DOHH2 (cell line): Measurements from ENCODE around the gene BCO2.

ENCODE experiments used
- H3F3A ChIP-seq: fragments of 200-600 bp; sonication (generic), shearing (Covaris generic); 2 replicates; pipeline ENCODE4 v1.6.0; 2016; ENCODE audit warnings: antibody characterized with exemption, mild to moderate bottlenecking; ENCODE audit not compliant: control insufficient read depth, insufficient read depth
- H3K27ac ChIP-seq: fragments of 200-600 bp; sonication (generic); 2 replicates; pipeline ENCODE4 v1.5.1; 2014; ENCODE audit warnings: low read depth, mild to moderate bottlenecking, low read length, moderate library complexity
- H3K27me3 ChIP-seq: fragments of 200-600 bp; sonication (generic); 2 replicates; pipeline ENCODE4 v1.6.1; 2014; ENCODE audit warnings: mild to moderate bottlenecking, low read length, mixed read lengths; ENCODE audit not compliant: control insufficient read depth
- H3K36me3 ChIP-seq: fragments of 200-600 bp; sonication (generic); 2 replicates; pipeline ENCODE4 v1.6.1; 2014; ENCODE audit warnings: mild to moderate bottlenecking, low read length, moderate library complexity, mixed read lengths; ENCODE audit not compliant: control insufficient read depth
- H3K4me1 ChIP-seq: fragments of 200-600 bp; sonication (generic); 2 replicates; pipeline ENCODE4 v1.6.1; 2014; ENCODE audit warnings: mild to moderate bottlenecking, low read length, mixed read lengths; ENCODE audit not compliant: control insufficient read depth
- H3K4me2 ChIP-seq: fragments of 200-600 bp; sonication (generic); 2 replicates; pipeline ENCODE4 v1.6.0; 2014; ENCODE audit warnings: mild to moderate bottlenecking, low read length, moderate library complexity
- H3K4me3 ChIP-seq: fragments of 200-600 bp; sonication (generic); 2 replicates; pipeline ENCODE4 v1.5.1; 2014; ENCODE audit warnings: mild to moderate bottlenecking, low read length, mixed read lengths
- H3K79me2 ChIP-seq: fragments of 200-600 bp; sonication (generic); 2 replicates; pipeline ENCODE4 v1.6.1; 2014; ENCODE audit warnings: mild to moderate bottlenecking, low read length, mixed read lengths; ENCODE audit not compliant: control insufficient read depth
- H3K9me2 ChIP-seq: fragments of 200-600 bp; sonication (generic); replicated peaks from 2 replicates; pipeline ENCODE4 v1.6.1; 2014; ENCODE audit warnings: mild to moderate bottlenecking, low read length, mixed read lengths; ENCODE audit not compliant: control insufficient read depth
- H3K9me3 ChIP-seq: fragments of 200-600 bp; sonication (generic); 2 replicates; pipeline ENCODE4 v1.6.1; 2014; ENCODE audit warnings: antibody characterized with exemption, low read length, mixed read lengths; ENCODE audit not compliant: control insufficient read depth, insufficient read depth
- H4K20me1 ChIP-seq: fragments of 200-600 bp; sonication (generic); 2 replicates; pipeline ENCODE4 v1.6.0; 2014; ENCODE audit warnings: low read depth, mild to moderate bottlenecking, antibody characterized with exemption, low read length, moderate library complexity; ENCODE audit not compliant: control insufficient read depth, insufficient read depth
- EZH2phosphoT487 ChIP-seq: fragments of 200-600 bp; sonication (generic); IDR thresholded peaks from 2 replicates; pipeline ENCODE4 v1.6.1; 2017; ENCODE audit warnings: borderline replicate concordance, mild to moderate bottlenecking, antibody characterized with exemption, low read length, moderate library complexity, mixed read lengths
- TF ChIP-seq, protein P1 (sequence below): fragments of 200-600 bp; sonication (generic); IDR thresholded peaks from one replicate; pipeline ENCODE4 v1.5.1; 2014; ENCODE audit warnings: antibody characterized with exemption, mild to moderate bottlenecking, low read depth, low read length; ENCODE audit not compliant: poor library complexity, severe bottlenecking

Gene BCO2

DNA sequence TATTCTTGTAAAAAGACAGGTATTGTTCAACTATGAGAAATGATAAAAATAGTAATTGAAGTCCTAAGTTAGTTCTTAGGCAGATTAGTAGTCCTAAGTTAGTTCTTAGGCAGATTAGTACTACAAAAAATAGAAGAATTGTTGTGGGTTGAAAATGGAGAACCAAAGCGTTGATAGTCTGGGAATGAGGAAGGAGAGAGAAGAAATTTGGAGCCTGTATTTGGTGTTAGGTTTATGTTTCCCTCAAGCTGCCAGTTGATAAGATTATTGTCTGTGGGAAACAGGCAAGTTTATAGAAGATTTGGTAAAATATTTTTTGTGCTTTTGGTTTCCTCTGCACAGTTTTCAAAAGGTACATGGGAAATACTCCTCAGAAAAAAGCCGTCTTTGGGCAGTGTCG lies 3.6 kb downstream of the BCO2 start:
- no peaks in the 10 kb centered on the region for H3K9me3 ChIP-seq
- no peaks in the 10 kb centered on the region for H3K9me2 ChIP-seq
- no peaks in the 10 kb centered on the region for H3F3A ChIP-seq
- no peak overlapping the region for H3K4me2 ChIP-seq
- peaks cover 6% of the 10 kb centered on the region for H3K27me3 ChIP-seq
- no peaks in the 10 kb centered on the region for H3K79me2 ChIP-seq
- TF ChIP-seq, protein P1, sequence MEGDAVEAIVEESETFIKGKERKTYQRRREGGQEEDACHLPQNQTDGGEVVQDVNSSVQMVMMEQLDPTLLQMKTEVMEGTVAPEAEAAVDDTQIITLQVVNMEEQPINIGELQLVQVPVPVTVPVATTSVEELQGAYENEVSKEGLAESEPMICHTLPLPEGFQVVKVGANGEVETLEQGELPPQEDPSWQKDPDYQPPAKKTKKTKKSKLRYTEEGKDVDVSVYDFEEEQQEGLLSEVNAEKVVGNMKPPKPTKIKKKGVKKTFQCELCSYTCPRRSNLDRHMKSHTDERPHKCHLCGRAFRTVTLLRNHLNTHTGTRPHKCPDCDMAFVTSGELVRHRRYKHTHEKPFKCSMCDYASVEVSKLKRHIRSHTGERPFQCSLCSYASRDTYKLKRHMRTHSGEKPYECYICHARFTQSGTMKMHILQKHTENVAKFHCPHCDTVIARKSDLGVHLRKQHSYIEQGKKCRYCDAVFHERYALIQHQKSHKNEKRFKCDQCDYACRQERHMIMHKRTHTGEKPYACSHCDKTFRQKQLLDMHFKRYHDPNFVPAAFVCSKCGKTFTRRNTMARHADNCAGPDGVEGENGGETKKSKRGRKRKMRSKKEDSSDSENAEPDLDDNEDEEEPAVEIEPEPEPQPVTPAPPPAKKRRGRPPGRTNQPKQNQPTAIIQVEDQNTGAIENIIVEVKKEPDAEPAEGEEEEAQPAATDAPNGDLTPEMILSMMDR, result no peak
- TF ChIP-seq EZH2phosphoT487, result no peak
- H3K27ac ChIP-seq, result no peak overlapping the region
- H4K20me1 ChIP-seq, result no peaks in the 10 kb centered on the region
- no peak overlapping the region for H3K4me3 ChIP-seq
- peaks cover 4% of the 10 kb centered on the region for H3K4me1 ChIP-seq
- no peaks in the 10 kb centered on the region for H3K36me3 ChIP-seq

GRCh38 chr11:112179601-112180000 lies 4.3 kb downstream of the BCO2 start:
- TF ChIP-seq, protein P1, result no peak
- no peak for TF ChIP-seq EZH2phosphoT487
- no peak overlapping the region for H3K4me3 ChIP-seq
- H4K20me1 ChIP-seq, result no peaks in the 10 kb centered on the region
- H3K4me2 ChIP-seq, result no peak overlapping the region
- H3K36me3 ChIP-seq, result no peaks in the 10 kb centered on the region
- peaks cover 6% of the 10 kb centered on the region for H3K27me3 ChIP-seq
- no peaks in the 10 kb centered on the region for H3F3A ChIP-seq
- no peak overlapping the region for H3K27ac ChIP-seq
- H3K79me2 ChIP-seq, result no peaks in the 10 kb centered on the region
- H3K9me3 ChIP-seq, result no peaks in the 10 kb centered on the region
- H3K4me1 ChIP-seq, result peaks cover 4% of the 10 kb centered on the region
- H3K9me2 ChIP-seq, result no peaks in the 10 kb centered on the region

- Histone ChIP-seq H3K79me2 (no peaks in the 10 kb centered on the region), H3K27me3 (peaks cover 4% of the 10 kb centered on the region; the same call in 1 of the 2 replicates), H3K36me3 (no peaks in the 10 kb centered on the region), H3K4me1 (no peaks in the 10 kb centered on the region), H3K9me2 (no peaks in the 10 kb centered on the region), H3K9me3 (no peaks in the 10 kb centered on the region), H3K4me3 (no peak overlapping the region), H3K4me2 (no peak overlapping the region), H4K20me1 (no peaks in the 10 kb centered on the region), H3F3A (no peaks in the 10 kb centered on the region), H3K27ac (no peak overlapping the region)
- no peak for TF ChIP-seq EZH2phosphoT487
- TF ChIP-seq, protein P1, result no peak
These were observed 7.6 kb downstream of the BCO2 start for GRCh38 chr11:112182867-112183266.
